Adipocyte (in vitro differentiated cells): ENCODE data around the gene KRTAP10-2.
"Not testable (repeated sequence)": the region's sequence is repeated elsewhere in the genome, so short reads cannot be mapped to it uniquely, and the experiment has no call there.

Experiments used
- DNase-seq: peaks from one replicate; pipeline ENCODE4 v3.0.0-alpha.2; 2015; ENCODE audit warnings: low read depth
- H3K27me3 ChIP-seq: replicated peaks from 2 replicates; pipeline ENCODE4 v1.7.0; 2013; ENCODE audit warnings: mild to moderate bottlenecking, low read length, moderate library complexity; ENCODE audit not compliant: control insufficient read depth, insufficient read depth
- H3K36me3 ChIP-seq: 2 replicates; pipeline ENCODE4 v1.7.0; 2013; ENCODE audit warnings: low read length, mild to moderate bottlenecking, moderate library complexity; ENCODE audit not compliant: control insufficient read depth, insufficient read depth, severe bottlenecking
- H3K4me1 ChIP-seq: 2 replicates; pipeline ENCODE4 v1.7.0; 2013; ENCODE audit warnings: mild to moderate bottlenecking, low read length, moderate library complexity; ENCODE audit not compliant: control insufficient read depth, insufficient read depth
- H3K4me3 ChIP-seq: 2 replicates; pipeline ENCODE4 v1.7.0; 2013; ENCODE audit warnings: mild to moderate bottlenecking, low read length, moderate library complexity
- H3K9ac ChIP-seq: 2 replicates; pipeline ENCODE4 v1.7.0; 2013; ENCODE audit warnings: mild to moderate bottlenecking, low read length, moderate library complexity
- H3K9me3 ChIP-seq: 2 replicates; pipeline ENCODE4 v1.7.0; 2013; ENCODE audit warnings: mild to moderate bottlenecking, low read length, moderate library complexity; ENCODE audit not compliant: control insufficient read depth

Gene KRTAP10-2

DNA sequence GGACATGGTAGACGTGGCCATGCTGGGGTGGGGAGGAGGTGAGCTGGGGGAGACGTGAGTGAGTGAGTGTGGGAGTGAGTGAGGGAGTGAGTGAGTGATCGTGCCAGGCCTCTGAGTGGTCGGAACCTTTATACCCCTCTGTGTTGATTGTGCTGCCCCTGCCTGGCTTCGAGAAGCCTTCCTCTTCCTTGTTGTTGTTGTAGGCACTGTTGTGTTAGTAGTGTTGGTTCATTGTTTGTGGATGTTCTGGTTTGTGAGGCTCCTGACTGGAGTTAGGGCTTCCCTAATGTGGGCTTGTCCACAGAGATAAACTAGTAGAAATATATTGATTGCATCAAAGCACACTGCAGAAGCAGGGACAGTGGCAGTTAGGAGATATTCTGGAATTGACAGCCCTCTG, 7.4 kb upstream of the KRTAP10-2 start, which contains the start of gene KRTAP10-3:
TSS of gene KRTAP10-3 (minus strand) at position 101 of the 400 bp plus-strand sequence. CDS start at position 21, 80 bp downstream.
- no peak within 1 kb of the TSS for H3K9ac ChIP-seq
- H3K4me3 ChIP-seq: no peak within 1 kb of the TSS
- H3K4me1 ChIP-seq: no peaks in the 10 kb centered on the region
- H3K9me3 ChIP-seq: peaks cover 17% of the 10 kb centered on the region
- H3K27me3 ChIP-seq: peaks cover 14% of the 10 kb centered on the region
- no peak for DNase-seq
- H3K36me3 ChIP-seq: no peaks in the 10 kb centered on the region

DNA sequence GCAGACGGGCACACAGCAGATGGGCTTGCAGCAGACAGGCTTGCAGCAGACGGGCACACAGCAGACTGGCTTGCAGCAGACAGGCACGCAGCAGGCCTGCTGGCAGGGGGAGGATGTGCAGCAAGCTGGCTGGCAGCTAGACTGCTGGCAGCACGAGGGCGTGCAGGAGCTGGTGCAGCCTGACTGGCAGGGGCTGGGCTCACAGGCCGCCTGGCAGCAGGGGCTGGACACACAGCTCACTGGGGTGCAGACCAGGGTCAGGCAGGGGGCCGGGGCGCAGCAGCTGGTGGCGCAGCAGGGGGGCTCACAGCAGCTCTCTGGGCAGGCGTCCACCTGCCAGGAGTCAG, 7.0 kb upstream of the KRTAP10-2 start:
- not testable (repeated sequence) for H3K36me3 ChIP-seq, H3K9ac ChIP-seq, DNase-seq, H3K4me1 ChIP-seq, H3K4me3 ChIP-seq
- Histone ChIP-seq H3K9me3 (peaks cover 13% of the 10 kb centered on the region), H3K27me3 (peaks cover 18% of the 10 kb centered on the region)

DNA sequence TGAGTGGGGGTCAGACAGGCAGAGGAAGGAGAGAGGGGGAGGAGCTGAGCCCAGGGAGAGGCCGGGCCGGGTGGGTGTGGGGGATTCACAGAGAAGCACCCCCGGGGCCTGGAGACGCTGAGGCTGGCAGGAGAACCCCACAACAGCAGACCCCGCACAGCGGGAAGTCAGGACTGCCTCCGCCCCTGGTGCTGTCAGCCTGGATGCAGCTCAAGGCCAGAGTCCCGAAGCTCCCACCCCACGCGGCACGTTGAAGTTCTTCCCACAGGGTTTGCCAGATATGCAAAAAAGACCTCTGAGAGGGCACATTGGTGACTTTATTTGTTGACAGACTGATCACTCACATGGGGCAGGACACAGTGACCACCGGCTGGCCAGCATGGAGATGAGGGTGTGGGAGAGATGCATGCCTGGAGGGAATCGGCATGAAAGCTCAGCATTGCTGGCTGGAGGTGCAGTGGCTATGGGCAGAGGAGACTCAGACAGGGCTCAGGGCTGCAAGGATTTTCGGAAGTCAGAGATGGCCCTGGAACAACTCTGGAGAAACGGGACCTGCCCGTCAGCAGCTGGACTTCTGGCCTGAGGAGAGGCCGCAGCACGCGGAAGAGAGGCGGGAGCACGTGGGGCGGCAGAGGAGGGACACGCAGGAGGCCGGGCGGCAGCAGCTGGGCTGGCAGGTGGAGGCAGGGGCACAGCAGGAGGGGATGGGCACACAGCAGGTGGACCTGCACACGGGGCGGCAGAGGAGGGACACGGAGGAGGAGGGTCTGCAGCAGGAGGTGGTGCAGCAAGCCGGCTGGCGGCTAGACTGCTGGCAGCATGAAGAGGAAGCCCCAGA, 6.4 kb upstream of the KRTAP10-2 start:
- H3K27me3 ChIP-seq: peaks cover 23% of the 10 kb centered on the region
- peaks cover 7% of the 10 kb centered on the region for H3K9me3 ChIP-seq
- H3K4me3 ChIP-seq: no peak overlapping the region
- no peak overlapping the region for H3K9ac ChIP-seq
- no peaks in the 10 kb centered on the region for H3K4me1 ChIP-seq
- H3K36me3 ChIP-seq: no peaks in the 10 kb centered on the region
- DNase-seq: no peak

GRCh38 chr21:44556879-44557278, 5.6 kb upstream of the KRTAP10-2 start:
- H3K4me3 ChIP-seq: no peak overlapping the region
- H3K36me3 ChIP-seq: no peaks in the 10 kb centered on the region
- H3K4me1 ChIP-seq: no peaks in the 10 kb centered on the region
- peaks cover 7% of the 10 kb centered on the region for H3K9me3 ChIP-seq
- H3K9ac ChIP-seq: no peak overlapping the region
- no peak for DNase-seq
- peaks cover 29% of the 10 kb centered on the region for H3K27me3 ChIP-seq

GRCh38 chr21:44555200-44555875, 4.0 kb upstream of the KRTAP10-2 start:
- H3K9me3 ChIP-seq: peaks cover 7% of the 10 kb centered on the region
- no peak overlapping the region for H3K4me3 ChIP-seq
- no peak for DNase-seq
- H3K9ac ChIP-seq: no peak overlapping the region
- no peaks in the 10 kb centered on the region for H3K36me3 ChIP-seq
- no peaks in the 10 kb centered on the region for H3K4me1 ChIP-seq
- H3K27me3 ChIP-seq: peaks cover 34% of the 10 kb centered on the region

- no peak for DNase-seq
- H3K4me1 ChIP-seq: no peaks in the 10 kb centered on the region
- no peak overlapping the region for H3K9ac ChIP-seq
- H3K36me3 ChIP-seq: no peaks in the 10 kb centered on the region
- H3K9me3 ChIP-seq: peaks cover 10% of the 10 kb centered on the region
- peaks cover 47% of the 10 kb centered on the region for H3K27me3 ChIP-seq
- H3K4me3 ChIP-seq: no peak overlapping the region
Measured at GRCh38 chr21:44552681-44553080, 1.4 kb upstream of the KRTAP10-2 start.

GRCh38 chr21:44552136-44552535, 831 bp upstream of the KRTAP10-2 start:
- Histone ChIP-seq H3K4me3 (no peak overlapping the region), H3K9ac (no peak overlapping the region), H3K27me3 (peaks cover 48% of the 10 kb centered on the region), H3K4me1 (no peaks in the 10 kb centered on the region), H3K9me3 (peaks cover 15% of the 10 kb centered on the region), H3K36me3 (no peaks in the 10 kb centered on the region)
- no peak for DNase-seq

- Histone ChIP-seq H3K4me3 (no peak overlapping the region), H3K36me3 (no peaks in the 10 kb centered on the region), H3K9ac (no peak overlapping the region), H3K27me3 (peaks cover 44% of the 10 kb centered on the region), H3K9me3 (peaks cover 27% of the 10 kb centered on the region), H3K4me1 (no peaks in the 10 kb centered on the region)
- DNase-seq: no peak
Measured at GRCh38 chr21:44550807-44551206, 498 bp downstream of the KRTAP10-2 start.

DNA sequence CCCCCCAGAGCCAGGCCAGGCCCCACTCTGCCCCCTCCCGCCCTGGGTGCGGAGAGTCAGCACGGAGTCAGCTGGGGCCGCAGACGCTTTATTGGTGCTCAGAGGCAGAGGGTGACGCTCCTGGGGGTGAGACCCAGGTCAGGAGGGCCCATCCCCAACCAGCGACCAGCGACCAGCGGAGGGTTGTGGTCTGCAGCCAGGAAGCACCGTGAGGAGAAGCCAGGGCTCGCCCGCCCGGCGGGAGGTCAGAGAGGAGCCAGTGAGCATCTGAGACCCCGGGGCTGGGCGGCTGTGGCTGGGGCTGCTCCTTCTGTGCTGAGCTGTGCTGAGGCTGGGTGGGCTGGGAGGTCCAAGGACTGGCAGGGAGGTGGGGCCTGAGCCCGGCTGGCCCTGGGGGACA, 1.0 kb downstream of the KRTAP10-2 start:
- H3K4me1 ChIP-seq, H3K9ac ChIP-seq, H3K4me3 ChIP-seq, H3K36me3 ChIP-seq, DNase-seq: not testable (repeated sequence)
- peaks cover 32% of the 10 kb centered on the region for H3K9me3 ChIP-seq
- peaks cover 41% of the 10 kb centered on the region for H3K27me3 ChIP-seq

- Histone ChIP-seq H3K9me3 (peaks cover 32% of the 10 kb centered on the region), H3K36me3 (no peaks in the 10 kb centered on the region), H3K9ac (no peak overlapping the region), H3K4me3 (no peak overlapping the region), H3K27me3 (peaks cover 41% of the 10 kb centered on the region), H3K4me1 (no peaks in the 10 kb centered on the region)
- no peak for DNase-seq
Measured at GRCh38 chr21:44549525-44550211, 1.6 kb downstream of the KRTAP10-2 start.

- Histone ChIP-seq H3K36me3 (no peaks in the 10 kb centered on the region), H3K4me1 (no peaks in the 10 kb centered on the region), H3K9me3 (peaks cover 25% of the 10 kb centered on the region), H3K27me3 (peaks cover 41% of the 10 kb centered on the region), H3K4me3 (no peak overlapping the region), H3K9ac (no peak overlapping the region)
- DNase-seq: no peak
Measured at GRCh38 chr21:44548922-44549321, 2.4 kb downstream of the KRTAP10-2 start.
